Choroid plexus epithelial cell (primary cell): ENCODE measurements around the gene GPRC5C.

Experiments
- DNase-seq: peaks from one replicate; pipeline ENCODE4 v3.0.0-alpha.2; 2010; ENCODE audit warnings: low read depth
- H3K4me3 ChIP-seq: 2 replicates; pipeline ENCODE4 v1.5.1; 2011; ENCODE audit warnings: low read depth, mild to moderate bottlenecking, control low read depth, low read length, moderate library complexity
- CTCF ChIP-seq: conservative IDR thresholded peaks from 2 replicates; pipeline ENCODE4 v1.5.1; 2011; ENCODE audit warnings: low read depth, mild to moderate bottlenecking, control low read depth, inconsistent platforms, low read length, moderate library complexity

GPRC5C gene

DNA sequence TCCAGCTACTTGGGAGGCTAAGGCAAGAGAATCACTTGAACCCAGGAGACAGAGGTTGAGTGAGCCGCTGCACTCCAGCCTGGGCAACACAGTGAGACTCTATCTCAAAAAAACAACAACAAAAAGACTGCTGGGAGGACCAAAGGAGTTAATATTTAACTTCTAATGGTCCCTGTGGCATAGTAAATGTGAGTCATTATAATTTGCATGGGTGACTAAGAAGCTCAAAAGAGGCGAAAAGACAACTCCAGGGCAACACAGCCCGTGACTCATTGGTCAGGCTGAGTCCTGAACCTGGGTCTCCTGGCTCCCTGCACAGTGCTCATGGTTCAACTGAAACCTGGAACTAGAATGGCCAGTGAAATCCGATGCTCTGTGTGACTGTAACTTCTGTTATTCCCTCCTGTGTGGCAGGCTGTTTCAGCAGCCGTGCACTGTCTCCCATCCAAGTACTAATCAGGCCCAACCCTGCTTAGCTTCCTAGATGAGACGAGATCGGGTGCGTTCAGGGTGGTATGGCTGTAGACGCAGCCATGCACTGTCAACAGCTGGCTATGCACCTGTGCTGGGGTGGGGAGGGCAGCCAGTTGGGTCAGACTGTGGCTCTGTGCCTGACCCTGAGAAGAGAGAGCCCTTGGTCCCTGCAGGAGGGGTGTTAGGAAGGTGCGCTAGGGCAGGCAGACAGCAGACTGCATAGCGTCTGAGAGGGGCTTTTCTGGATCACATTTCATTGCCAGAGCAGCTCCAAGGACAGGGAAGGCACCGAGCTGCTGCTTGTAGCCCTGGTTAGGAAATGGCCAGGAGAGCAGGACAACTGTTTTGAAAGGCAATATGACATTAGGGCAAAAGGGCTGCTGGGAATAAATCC, 14.5 kb upstream of the GPRC5C start:
- TF ChIP-seq CTCF: no peak
- peak; percentile 13 for DNase-seq

GRCh38 chr17:74419928-74420411, 11.9 kb upstream of the GPRC5C start:
- H3K4me3 ChIP-seq: no peak overlapping the region
- no peak for TF ChIP-seq CTCF
- no peak for DNase-seq

More for the DNA sequence above, 14.5 kb upstream of the GPRC5C start:
- no peak overlapping the region for H3K4me3 ChIP-seq

DNA sequence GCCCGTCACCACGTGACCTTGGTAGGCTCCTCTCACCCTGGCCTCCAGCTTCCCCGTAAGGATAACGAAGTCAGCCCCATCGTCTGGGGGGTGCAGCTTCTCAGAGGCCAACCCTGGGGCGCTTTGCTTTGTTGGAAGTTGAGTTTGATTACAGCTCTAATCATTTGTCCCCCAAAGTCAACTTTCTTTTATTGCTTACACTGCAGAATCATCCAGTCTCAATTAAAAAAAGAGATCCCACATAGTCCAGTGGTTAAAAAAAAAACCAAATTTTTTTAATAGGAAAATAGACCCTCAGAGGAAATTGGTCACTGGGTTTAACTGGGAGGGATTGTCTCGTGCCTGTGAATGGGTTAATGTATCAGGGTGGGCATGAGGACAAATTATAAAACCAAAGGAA, 7.8 kb upstream of the GPRC5C start:
- no peak for DNase-seq
- TF ChIP-seq CTCF: no peak
- H3K4me3 ChIP-seq: no peak overlapping the region

GRCh38 chr17:74424657-74425056, 7.2 kb upstream of the GPRC5C start:
- no peak for TF ChIP-seq CTCF
- no peak overlapping the region for H3K4me3 ChIP-seq
- no peak for DNase-seq

GRCh38 chr17:74426551-74427047, 5.3 kb upstream of the GPRC5C start:
- H3K4me3 ChIP-seq: no peak overlapping the region
- no peak for TF ChIP-seq CTCF
- no peak for DNase-seq

- DNase-seq: no peak
- H3K4me3 ChIP-seq: no peak overlapping the region
- TF ChIP-seq CTCF: no peak
These were observed 4.7 kb upstream of the GPRC5C start for GRCh38 chr17:74427048-74427762.
